Suprapubic skin (tissue), 4 donors: ENCODE data around the gene ZDHHC5. TPM values are rescaled to one million over a fixed set of nuclear protein-coding genes. Genes with fewer than 3 reads are reported as not detected.

ENCODE experiments used
- DNase-seq, 2 donors: peaks; one replicate each; pipeline ENCODE4 v3.0.0-alpha.2; 2019; ENCODE audit warnings: low spot score in 2 of 2
- H3K27ac ChIP-seq: fragments of 200-600 bp; sonication (generic); one replicate; pipeline ENCODE4 v1.5.1; 2019
- H3K27me3 ChIP-seq: fragments of 200-600 bp; sonication (generic); one replicate; pipeline ENCODE4 v1.5.1; 2019
- H3K36me3 ChIP-seq: fragments of 200-600 bp; sonication (generic); one replicate; pipeline ENCODE4 v1.5.1; 2019
- H3K4me1 ChIP-seq: fragments of 200-600 bp; sonication (generic); one replicate; pipeline ENCODE4 v1.5.1; 2019
- H3K4me3 ChIP-seq: fragments of 200-600 bp; sonication (generic); one replicate; pipeline ENCODE4 v1.5.1; 2019; ENCODE audit warnings: mild to moderate bottlenecking
- H3K9me3 ChIP-seq: fragments of 200-600 bp; sonication (generic); one replicate; pipeline ENCODE4 v1.5.1; 2019
- EP300 ChIP-seq: sonication (generic); formaldehyde crosslinking; IDR thresholded peaks from one replicate; pipeline ENCODE4 v1.6.1; 2017; ENCODE audit warnings: antibody characterized with exemption
- POLR2A ChIP-seq, 2 donors: fragments of 450-650 bp; IDR thresholded peaks; one replicate each; pipeline ENCODE4 v1.6.1; 2017; ENCODE audit warnings: antibody characterized with exemption in 2 of 2, mild to moderate bottlenecking in 2 of 2, moderate library complexity in 2 of 2
- POLR2AphosphoS5 ChIP-seq, 3 donors: sonication (generic); formaldehyde crosslinking; IDR thresholded peaks; one replicate each; pipeline ENCODE4 v1.6.1; 2017; ENCODE audit warnings: antibody characterized with exemption in 3 of 3
- WGBS: methylation state at CpG from one replicate; pipeline ENCODE4 v1.1.5; 2018; 5-methylcytosine and 5-hydroxymethylcytosine counted together
- total RNA-seq, 4 donors: library from RNA; depleted of rRNA; stranded (reverse); fragments of >200 nt; gene quantifications; one replicate each; pipeline ENCODE4 v1.1.0, GENCODE V29; 2016
- TF ChIP-seq, protein P1 (sequence below), 2 donors: fragments of 200-600 bp in 1 of 2; fragments of 450-650 bp in 1 of 2; sonication (generic) in 1 of 2; IDR thresholded peaks; one replicate each; pipeline ENCODE4 v1.5.1; 2016 to 2019; ENCODE audit warnings: antibody characterized with exemption in 2 of 2, mild to moderate bottlenecking in 1 of 2, moderate library complexity in 1 of 2

The ZDHHC5 gene
- total RNA-seq, 4 donors from 2014 or later = 61.7 to 93.9 (median 87.6) TPM

DNA sequence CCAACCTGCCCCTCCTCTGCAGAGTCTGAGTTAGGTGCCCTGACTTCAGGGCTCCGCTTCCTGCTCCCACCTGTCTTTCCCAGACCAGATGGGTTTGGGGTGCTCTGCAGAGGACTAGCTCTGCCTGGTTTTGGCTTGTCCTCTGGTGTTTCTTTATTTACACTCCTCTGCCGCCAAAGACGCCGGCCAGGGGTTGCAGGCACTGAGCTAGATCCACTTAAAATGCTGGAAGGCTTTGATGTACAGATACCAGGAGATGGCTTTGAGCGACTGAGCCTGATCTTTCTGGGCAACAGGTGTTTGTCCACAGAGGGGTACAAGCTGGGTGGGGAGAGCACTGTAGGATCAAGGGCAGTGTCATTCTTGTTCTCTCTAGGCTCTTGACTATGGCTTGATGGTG is 77.3 kb downstream of the ZDHHC5 start:
- no peak for DNase-seq
- H3K4me1 ChIP-seq = peaks cover 21% of the 10 kb centered on the region
- 86% methylated on average over 5 of the region's 5 CpGs for WGBS
- no peak for TF ChIP-seq POLR2A (IDR thresholded peaks at IDR 0.05)
- TF ChIP-seq, protein P1, sequence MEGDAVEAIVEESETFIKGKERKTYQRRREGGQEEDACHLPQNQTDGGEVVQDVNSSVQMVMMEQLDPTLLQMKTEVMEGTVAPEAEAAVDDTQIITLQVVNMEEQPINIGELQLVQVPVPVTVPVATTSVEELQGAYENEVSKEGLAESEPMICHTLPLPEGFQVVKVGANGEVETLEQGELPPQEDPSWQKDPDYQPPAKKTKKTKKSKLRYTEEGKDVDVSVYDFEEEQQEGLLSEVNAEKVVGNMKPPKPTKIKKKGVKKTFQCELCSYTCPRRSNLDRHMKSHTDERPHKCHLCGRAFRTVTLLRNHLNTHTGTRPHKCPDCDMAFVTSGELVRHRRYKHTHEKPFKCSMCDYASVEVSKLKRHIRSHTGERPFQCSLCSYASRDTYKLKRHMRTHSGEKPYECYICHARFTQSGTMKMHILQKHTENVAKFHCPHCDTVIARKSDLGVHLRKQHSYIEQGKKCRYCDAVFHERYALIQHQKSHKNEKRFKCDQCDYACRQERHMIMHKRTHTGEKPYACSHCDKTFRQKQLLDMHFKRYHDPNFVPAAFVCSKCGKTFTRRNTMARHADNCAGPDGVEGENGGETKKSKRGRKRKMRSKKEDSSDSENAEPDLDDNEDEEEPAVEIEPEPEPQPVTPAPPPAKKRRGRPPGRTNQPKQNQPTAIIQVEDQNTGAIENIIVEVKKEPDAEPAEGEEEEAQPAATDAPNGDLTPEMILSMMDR (IDR thresholded peaks at IDR 0.05) = no peak
- TF ChIP-seq EP300 = no peak
- no peak for TF ChIP-seq POLR2AphosphoS5 (IDR thresholded peaks at IDR 0.05)
- no peaks in the 10 kb centered on the region for H3K9me3 ChIP-seq
- peaks cover 33% of the 10 kb centered on the region for H3K36me3 ChIP-seq
- no peaks in the 10 kb centered on the region for H3K27me3 ChIP-seq
- no peak overlapping the region for H3K4me3 ChIP-seq
- H3K27ac ChIP-seq = no peak overlapping the region

DNA sequence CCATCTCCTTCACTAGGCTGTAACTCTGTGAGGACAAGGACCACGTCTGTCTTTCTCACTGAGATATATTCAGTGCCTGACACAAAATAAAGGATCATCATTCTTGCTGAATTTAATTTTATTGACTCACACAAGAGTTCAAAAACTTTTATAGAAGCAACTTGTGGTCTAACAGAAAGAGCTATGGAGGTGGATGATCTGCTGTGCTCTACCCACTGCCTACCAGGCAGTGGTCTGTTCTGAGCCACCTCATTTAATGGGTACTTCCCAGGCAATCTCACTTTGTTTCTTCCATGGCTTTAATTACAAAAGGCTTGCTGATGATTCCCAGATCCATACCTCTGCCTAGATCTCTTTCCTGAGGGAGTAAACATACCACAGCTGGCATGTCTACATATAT is 79.0 kb downstream of the ZDHHC5 start:
- H3K4me3 ChIP-seq = no peak overlapping the region
- no peak overlapping the region for H3K27ac ChIP-seq
- WGBS = 85% methylated on average over 1 of the region's 1 CpG
- H3K36me3 ChIP-seq = peaks cover 33% of the 10 kb centered on the region
- H3K4me1 ChIP-seq = peaks cover 20% of the 10 kb centered on the region
- H3K27me3 ChIP-seq = no peaks in the 10 kb centered on the region
- TF ChIP-seq, protein P1 (IDR thresholded peaks at IDR 0.05) = no peak
- TF ChIP-seq POLR2AphosphoS5 (IDR thresholded peaks at IDR 0.05) = no peak
- TF ChIP-seq EP300 = no peak
- TF ChIP-seq POLR2A (IDR thresholded peaks at IDR 0.05) = no peak
- no peaks in the 10 kb centered on the region for H3K9me3 ChIP-seq
- DNase-seq = no peak

Other genes with a start within 250 kb of the ZDHHC5 start
- gene SLC43A3, start 241.0 kb upstream of the ZDHHC5 start, total RNA-seq = 10 to 100 TPM; 44.5 to 70.4 (median 60.0) TPM
- gene RTN4RL2, start 207.6 kb upstream of the ZDHHC5 start, total RNA-seq = 1 to 10 TPM in 3 of 4 donors, under 1 TPM in 1; 0.64 to 4.8 (median 3.2) TPM
- gene SLC43A1, start 152.4 kb upstream of the ZDHHC5 start, total RNA-seq = 10 to 100 TPM; 13.8 to 48.8 (median 22.3) TPM
- 10 to 100 TPM; 26.2 to 43.0 (median 40.1) TPM for gene TIMM10, start 137.4 kb upstream of the ZDHHC5 start, total RNA-seq
- not detected for gene SMTNL1, start 130.5 kb upstream of the ZDHHC5 start, total RNA-seq
- gene UBE2L6, start 100.4 kb upstream of the ZDHHC5 start, total RNA-seq = 10 to 100 TPM; 14.2 to 32.4 (median 25.5) TPM
- gene SERPING1, start 70.4 kb upstream of the ZDHHC5 start, total RNA-seq = 100 to 1,000 TPM in 2 of 4 donors, 10 to 100 TPM in 2; 93.3 to 173 (median 119) TPM
- gene YPEL4, start 18.2 kb upstream of the ZDHHC5 start, total RNA-seq = 1 to 10 TPM; 1.2 to 3.6 (median 1.5) TPM
- 10 to 100 TPM in 3 of 4 donors, 1 to 10 TPM in 1; 8.5 to 24.4 (median 20.9) TPM for gene CLP1, start 10.4 kb upstream of the ZDHHC5 start, total RNA-seq
- 10 to 100 TPM; 29.2 to 43.5 (median 32.7) TPM for gene MED19, start 44.1 kb downstream of the ZDHHC5 start, total RNA-seq
- 10 to 100 TPM; 36.9 to 67.7 (median 55.0) TPM for gene TMX2, start 44.5 kb downstream of the ZDHHC5 start, total RNA-seq
- 10 to 100 TPM; 62.0 to 74.6 (median 67.5) TPM for gene SELENOH, start 73.4 kb downstream of the ZDHHC5 start, total RNA-seq
- gene BTBD18, start 83.7 kb downstream of the ZDHHC5 start, total RNA-seq = not detected
- gene CTNND1, start 93.7 kb downstream of the ZDHHC5 start, total RNA-seq = 100 to 1,000 TPM; 216 to 336 (median 223) TPM